Measurements from ENCODE around the gene SPATA33.

SPATA33 gene

DNA sequence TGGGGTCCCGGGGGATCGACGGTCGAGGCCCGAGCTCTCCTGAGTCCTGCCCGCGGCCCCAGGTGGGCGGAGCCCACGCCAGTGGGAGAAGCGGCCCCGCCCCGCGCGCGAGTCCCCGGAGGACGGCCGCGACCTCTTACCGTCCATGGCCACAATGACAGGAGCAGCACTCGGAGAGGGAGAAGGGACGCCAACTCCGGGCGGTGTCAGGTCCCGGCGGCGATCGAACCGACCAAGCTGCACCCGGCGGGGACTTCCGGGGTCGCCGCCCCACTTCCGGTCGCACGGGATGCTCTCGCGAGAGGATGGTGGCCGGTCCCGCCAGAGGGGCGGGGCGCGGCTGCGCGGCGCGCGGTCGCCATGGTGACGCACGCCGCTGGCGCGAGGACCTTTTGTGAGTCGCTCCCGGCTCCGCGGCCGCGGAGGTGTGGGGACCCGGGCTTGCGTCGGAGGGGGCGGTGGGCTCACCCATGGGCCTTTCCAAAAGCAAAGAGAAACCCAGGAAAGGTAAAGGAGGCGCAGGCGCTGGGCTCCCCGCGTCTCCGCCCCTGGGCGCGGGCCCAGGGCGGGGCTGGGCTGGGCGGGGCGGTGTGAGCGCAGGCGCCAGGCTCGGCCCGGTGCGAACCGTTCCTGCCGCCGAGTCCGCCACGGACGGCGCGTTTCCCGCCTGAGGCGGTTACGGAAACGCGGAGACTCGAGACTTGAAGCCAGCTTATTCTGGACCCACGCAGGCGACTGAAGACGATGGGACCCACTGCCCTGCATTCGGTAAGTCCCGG lies at the start of gene SPATA33, which contains the start of gene CHMP1A:
TSS of gene SPATA33 (plus strand) at position 395 of the 779 bp plus-strand sequence. CDS start at position 471, 76 bp downstream.
TSS of gene CHMP1A (minus strand) at position 267 of the 779 bp plus-strand sequence. CDS start at position 147, 120 bp downstream.
- no peak for TF ChIP-seq CTCF (IDR thresholded peaks at IDR 0.05; ENCODE audit: low read depth, low read length)
- peak; percentile 59 for DNase-seq (ENCODE audit: extremely low read depth, low read depth)

DNA sequence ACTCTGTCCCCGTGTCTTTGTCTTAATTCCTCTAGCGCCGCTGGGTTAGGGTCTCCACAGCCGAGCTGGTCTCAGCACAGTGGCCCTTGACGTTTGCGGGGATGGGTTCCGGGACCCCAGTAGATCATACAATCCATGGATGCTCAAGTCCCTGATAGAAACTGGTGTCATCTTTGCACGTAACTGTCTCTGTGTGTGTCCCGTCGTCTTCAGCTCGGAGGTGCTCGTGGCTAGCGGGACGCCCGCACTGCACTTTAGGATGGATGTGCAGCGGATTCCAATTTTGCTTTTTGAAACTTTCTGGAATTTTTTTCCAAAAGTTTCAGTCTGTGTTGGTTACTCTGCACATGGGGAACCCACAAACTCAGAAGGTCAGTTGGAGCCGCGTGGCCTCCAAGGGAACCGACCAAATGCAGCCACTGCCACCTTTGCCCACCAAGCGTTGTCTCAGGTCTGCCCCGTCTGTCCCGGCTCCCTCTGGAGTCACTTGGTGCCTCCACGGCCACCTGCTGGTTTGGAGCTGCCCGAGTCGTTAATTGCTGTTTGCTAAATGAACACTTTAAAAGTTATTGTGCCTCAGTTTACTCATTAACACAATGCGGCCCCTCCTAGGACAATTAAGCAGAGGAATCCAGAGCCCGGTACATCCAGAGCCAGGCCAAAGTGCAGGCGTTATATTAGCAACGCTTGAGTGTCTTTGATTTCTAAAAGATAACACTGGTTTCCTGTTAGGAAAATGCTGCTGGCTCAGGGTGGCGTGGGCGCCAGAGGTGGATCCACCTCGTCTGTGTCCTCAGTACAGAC lies 49.5 kb upstream of the SPATA33 start:
- DNase-seq (ENCODE audit: extremely low read depth, low read depth) = no peak
- no peak for TF ChIP-seq CTCF (IDR thresholded peaks at IDR 0.05; ENCODE audit: low read depth, low read length)

DNA sequence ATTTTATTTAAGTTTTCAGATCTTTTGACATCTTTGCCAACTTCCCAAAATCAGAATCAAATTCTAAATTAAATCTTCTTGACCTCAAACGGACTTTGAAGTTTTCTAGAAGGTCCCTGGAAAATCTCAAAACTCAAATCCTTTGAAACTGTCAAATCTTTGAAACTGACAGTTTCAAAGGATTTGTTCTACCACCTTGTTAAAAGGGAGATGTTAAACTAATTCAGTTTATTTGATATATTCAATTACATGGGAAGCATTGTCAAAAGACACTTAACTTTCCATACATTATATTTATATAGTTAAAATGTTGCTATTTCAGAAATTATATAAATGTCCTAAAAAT lies 47.6 kb upstream of the SPATA33 start:
- TF ChIP-seq CTCF (IDR thresholded peaks at IDR 0.05; ENCODE audit: low read depth, low read length) = no peak
- DNase-seq (ENCODE audit: extremely low read depth, low read depth) = no peak

- no peak for TF ChIP-seq CTCF (IDR thresholded peaks at IDR 0.05; ENCODE audit: low read depth, low read length)
- DNase-seq (ENCODE audit: extremely low read depth, low read depth) = no peak
Observed at GRCh38 chr16:89612415-89613166, 45.0 kb upstream of the SPATA33 start.

- DNase-seq (ENCODE audit: extremely low read depth, low read depth) = no peak
- no peak for TF ChIP-seq CTCF (IDR thresholded peaks at IDR 0.05; ENCODE audit: low read depth, low read length)
Observed at GRCh38 chr16:89613231-89613953, 44.2 kb upstream of the SPATA33 start, which contains the start of gene DPEP1. DPEP1 (plus strand) TSS chr16:89613642; CDS start chr16:89630411, 16,769 bp downstream.

DNA sequence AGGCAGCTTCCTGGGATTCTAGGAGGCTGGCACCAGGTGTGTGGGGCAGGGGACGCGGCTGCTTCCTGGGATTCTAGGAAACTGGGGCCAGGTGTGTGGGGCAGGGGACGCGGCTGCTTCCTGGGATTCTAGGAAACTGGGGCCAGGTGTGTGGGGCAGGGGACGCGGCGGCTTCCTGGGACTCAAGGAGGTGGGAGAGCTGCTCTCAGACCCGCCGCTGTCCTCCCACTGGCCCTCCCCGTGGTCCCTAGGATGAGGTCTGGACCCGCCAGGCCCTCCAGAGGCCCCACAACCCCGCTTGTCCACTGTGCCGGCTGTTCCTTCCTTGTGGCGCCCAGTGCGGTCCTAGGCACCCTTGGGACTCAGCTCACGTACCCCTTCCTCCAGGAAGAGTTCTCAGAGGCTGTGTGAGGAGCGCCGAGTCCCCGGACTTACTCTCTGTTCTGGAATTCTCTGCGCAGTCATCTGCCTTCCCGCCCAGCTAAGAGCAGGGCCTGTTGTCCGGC lies 43.6 kb upstream of the SPATA33 start:
- no peak for DNase-seq (ENCODE audit: extremely low read depth, low read depth)
- no peak for TF ChIP-seq CTCF (IDR thresholded peaks at IDR 0.05; ENCODE audit: low read depth, low read length)

Measured in AG09319 (cell line).